Activated CD4-positive, alpha-beta T cell treated with anti-CD3 and anti-CD28 coated beads for 36 hours (primary cell): ENCODE data around the gene ZNF878. TPM values are rescaled to one million over a fixed set of nuclear protein-coding genes. Genes with fewer than 3 reads are reported as not detected.
"Not testable (repeated sequence)": the region's sequence is repeated elsewhere in the genome, so short reads cannot be mapped to it uniquely, and the experiment has no call there.

Experiments used
- ATAC-seq: fragments of 200-7000 bp; cut with Tn5 transposase; one replicate; pipeline ENCODE4 v1.10.0; 2021; ENCODE audit warnings: mild to moderate bottlenecking, moderate library complexity
- CTCF ChIA-PET: fragments of 350-600 bp; sonication (Branson Sonifier 250); formaldehyde crosslinking; loops from one replicate; lab custom pipeline; 2021; ENCODE audit warnings: antibody characterized with exemption; lab: Charles Lee
- POLR2A ChIA-PET: fragments of 350-600 bp; sonication (Branson Sonifier 250); formaldehyde crosslinking; loops from one replicate; lab custom pipeline; 2021; ENCODE audit warnings: antibody characterized with exemption, inconsistent platforms; lab: Charles Lee
- DNase-seq: peaks from one replicate; pipeline ENCODE4 v3.0.0-alpha.2; 2020
- H3K27ac Mint-ChIP-seq: one replicate; pipeline ENCODE4 v1.8.0; 2021; ENCODE audit warnings: mixed read lengths
- H3K27me3 Mint-ChIP-seq: one replicate; pipeline ENCODE4 v1.8.0; 2021; ENCODE audit warnings: mixed read lengths
- H3K36me3 Mint-ChIP-seq: one replicate; pipeline ENCODE4 v1.8.0; 2021; ENCODE audit warnings: low read depth, mixed read lengths
- H3K4me1 Mint-ChIP-seq: one replicate; pipeline ENCODE4 v1.8.0; 2021; ENCODE audit warnings: mixed read lengths
- H3K4me3 Mint-ChIP-seq: one replicate; pipeline ENCODE4 v1.8.0; 2021; ENCODE audit warnings: mild to moderate bottlenecking, moderate library complexity, mixed read lengths
- H3K9me3 Mint-ChIP-seq: one replicate; pipeline ENCODE4 v1.8.0; 2021; ENCODE audit warnings: low read depth, mixed read lengths
- intact Hi-C, 2 experiments: fragments of 100-400 bp; cut with DNase I in 1 of 2; cut with micrococcal nuclease in 1 of 2; formaldehyde crosslinking; loops; one replicate each; pipeline versions ENCODE4 v1.14.2 to v1.15.1; 2022 to 2024; cut with DNase I, micrococcal nuclease
- total RNA-seq, 2 experiments: library from RNA; stranded (reverse); gene quantifications; one replicate each; pipeline ENCODE4 v1.2.3, GENCODE V29; 2021

Gene ZNF878
- total RNA-seq, 2 experiments from 2014 or later, result 1.1 TPM

DNA sequence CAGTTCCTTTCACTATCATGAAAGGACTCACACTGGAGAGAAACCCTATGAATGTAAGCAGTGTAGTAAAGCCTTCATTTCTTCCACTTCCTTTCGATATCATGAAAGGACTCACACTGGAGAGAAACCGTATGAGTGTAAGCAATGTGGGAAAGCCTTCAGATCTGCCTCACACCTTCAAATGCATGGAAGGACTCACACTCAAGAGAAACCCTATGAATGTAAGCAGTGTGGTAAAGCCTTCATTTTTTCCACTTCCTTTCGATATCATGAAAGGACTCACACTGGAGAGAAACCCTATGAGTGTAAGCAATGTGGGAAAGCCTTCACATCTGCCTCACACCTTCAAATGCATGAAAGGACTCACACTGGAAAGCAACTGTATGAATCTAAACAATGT lies 23.6 kb upstream of the ZNF878 start:
- H3K27me3 Mint-ChIP-seq, H3K4me3 Mint-ChIP-seq, DNase-seq, CTCF ChIA-PET, H3K27ac Mint-ChIP-seq, H3K4me1 Mint-ChIP-seq, ATAC-seq, POLR2A ChIA-PET: not testable (repeated sequence)
- Mint-ChIP-seq H3K36me3 (peaks cover 61% of the 10 kb centered on the region), H3K9me3 (peaks cover 41% of the 10 kb centered on the region)
- intact Hi-C loops, result loop anchor here in 1 of 2 experiments (5.0 kb wide), 1 partner anchor 111 kb away; no protein-coding TSS in a partner anchor

DNA sequence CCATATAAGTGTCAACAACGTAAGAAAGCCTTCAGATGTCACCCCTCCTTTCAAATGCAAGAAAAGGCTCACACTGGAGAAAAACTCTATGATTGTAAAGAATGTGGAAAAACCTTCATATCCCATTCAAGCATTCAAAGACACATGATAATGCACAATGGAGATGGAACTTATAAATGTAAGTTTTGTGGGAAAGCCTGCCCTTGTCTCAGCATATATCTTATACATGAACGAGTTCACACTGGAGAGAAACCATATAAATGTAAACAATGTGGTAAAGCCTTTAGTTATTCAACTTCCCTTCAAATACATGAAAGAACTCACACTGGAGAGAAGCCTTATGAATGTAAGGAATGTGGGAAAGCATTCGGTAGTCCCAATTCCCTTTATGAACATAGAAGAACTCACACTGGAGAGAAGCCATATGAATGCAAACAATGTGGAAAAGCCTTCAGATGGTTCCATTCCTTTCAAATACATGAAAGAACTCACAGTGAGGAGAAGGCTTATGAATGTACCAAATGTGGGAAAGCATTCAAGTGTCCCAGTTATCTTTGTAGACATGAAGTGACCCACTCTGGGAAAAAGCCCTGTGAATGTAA lies 22.9 kb upstream of the ZNF878 start:
- no peak for ATAC-seq
- DNase-seq, result no peak
- no peak overlapping the region for H3K27ac Mint-ChIP-seq
- POLR2A ChIA-PET, result no interaction called here
- H3K4me3 Mint-ChIP-seq, result no peak overlapping the region
- CTCF ChIA-PET, result no interaction called here
- H3K9me3 Mint-ChIP-seq, result peaks cover 40% of the 10 kb centered on the region
- H3K27me3 Mint-ChIP-seq, result no peaks in the 10 kb centered on the region
- peaks cover 64% of the 10 kb centered on the region for H3K36me3 Mint-ChIP-seq
- intact Hi-C loops, result loop anchor here in 1 of 2 experiments (5.0 kb wide), 1 partner anchor 112 kb away; no protein-coding TSS in a partner anchor
- H3K4me1 Mint-ChIP-seq, result no peaks in the 10 kb centered on the region

DNA sequence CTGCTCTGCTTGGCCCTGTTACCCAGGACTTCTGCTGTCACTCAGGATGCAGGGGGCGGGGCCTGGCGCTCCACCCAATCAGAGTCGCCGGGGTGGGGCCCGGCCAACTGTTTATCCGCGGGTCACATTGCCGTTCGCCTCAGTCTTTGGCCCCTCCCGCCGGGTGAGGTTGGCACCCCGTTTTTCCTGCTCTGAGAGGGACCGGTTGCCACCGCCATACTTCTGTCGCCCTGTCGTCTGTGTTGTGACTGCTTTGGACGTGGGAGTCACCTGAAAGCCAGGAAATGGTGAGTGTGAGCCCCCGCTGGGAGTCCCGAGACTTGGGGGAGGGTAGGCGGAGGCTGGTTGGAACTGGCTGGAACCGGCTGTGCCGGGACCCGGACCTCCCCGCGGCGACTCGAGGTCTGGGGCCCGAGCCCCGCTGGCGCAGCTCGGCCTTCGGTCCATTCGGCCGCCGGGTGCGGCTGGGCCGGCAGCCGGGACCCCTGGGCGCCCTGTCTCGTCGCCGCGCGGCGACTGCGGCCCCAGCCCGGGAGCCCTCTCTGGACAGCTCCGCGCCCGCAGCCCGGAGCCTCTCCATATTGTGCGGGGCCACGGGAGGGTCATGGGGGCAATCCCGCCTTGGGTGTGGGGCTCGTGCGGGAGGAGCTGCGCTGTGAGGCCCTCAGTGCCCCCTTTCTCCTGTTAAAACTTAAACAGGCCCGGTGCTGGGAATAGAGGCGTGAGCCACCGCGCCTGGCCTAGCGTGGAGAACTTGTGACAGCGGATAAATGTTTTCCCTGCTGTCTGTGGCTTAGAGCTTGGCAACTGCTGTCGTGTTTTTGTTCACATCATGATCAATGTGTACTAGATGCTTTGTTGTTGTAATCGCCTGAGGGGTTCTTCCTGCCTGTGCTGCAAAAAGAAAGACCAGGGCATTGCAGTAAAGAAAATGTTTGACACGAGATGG lies 12.1 kb upstream of the ZNF878 start, which contains the start of gene ZNF844:
Gene ZNF844 (plus strand): TSS at position 142 of the 949 bp plus-strand sequence. CDS start 143 bp downstream, at position 285.
- H3K4me3 Mint-ChIP-seq, result peak within 1 kb of the TSS; percentile 79
- peaks cover 22% of the 10 kb centered on the region for H3K36me3 Mint-ChIP-seq
- intact Hi-C loops, result loop anchor here in 1 of 2 experiments (2.0 kb wide), 1 partner anchor 140 kb away; the partner anchor contains the start of gene ZNF700
- H3K4me1 Mint-ChIP-seq, result peaks cover 5% of the 10 kb centered on the region
- POLR2A ChIA-PET, result no interaction called here
- H3K9me3 Mint-ChIP-seq, result peaks cover 4% of the 10 kb centered on the region
- peak within 1 kb of the TSS; percentile 86 for H3K27ac Mint-ChIP-seq
- peak; percentile 91 for DNase-seq
- CTCF ChIA-PET, result interaction anchor here (0.7 to 1.2 kb wide), 3 partner anchors 76 to 267 kb away, joined by 3 to 4 read pairs (median 3); partner anchors contain the start of genes ZNF20 and ZNF491
- peak; percentile 94 for ATAC-seq
- no peaks in the 10 kb centered on the region for H3K27me3 Mint-ChIP-seq

DNA sequence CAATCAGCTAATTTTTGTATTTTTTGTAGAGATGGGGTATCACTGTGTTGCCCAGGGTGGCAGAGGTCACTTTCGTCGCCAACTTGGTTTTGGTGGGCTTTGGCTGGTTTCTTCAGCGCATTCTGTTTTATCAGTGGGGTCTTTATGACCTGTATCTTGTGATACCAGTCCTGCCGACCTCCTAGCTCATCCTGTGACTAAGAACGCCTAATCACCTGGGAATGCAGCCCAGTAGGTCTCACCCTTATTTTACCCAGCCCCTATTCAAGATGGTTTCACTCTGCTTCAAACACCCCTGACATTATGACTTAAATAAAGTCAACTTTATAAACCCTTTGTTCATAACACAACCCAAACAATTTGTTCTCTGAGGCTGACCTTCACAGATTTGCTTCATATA lies 3.0 kb upstream of the ZNF878 start:
- Mint-ChIP-seq H3K9me3 (no peaks in the 10 kb centered on the region), H3K27me3 (peaks cover 12% of the 10 kb centered on the region), H3K4me3 (no peak overlapping the region), H3K36me3 (peaks cover 3% of the 10 kb centered on the region), H3K4me1 (peaks cover 15% of the 10 kb centered on the region), H3K27ac (no peak overlapping the region)
- ATAC-seq, result no peak
- intact Hi-C loops, result loop anchor here (1.0 to 5.0 kb wide), 4 partner anchors 68 to 258 kb away; no protein-coding TSS in a partner anchor
- DNase-seq, result no peak
- CTCF ChIA-PET, result interaction anchor here (0.5 to 2.2 kb wide), 6 partner anchors 24 to 258 kb away, joined by 3 to 7 read pairs (median 4); partner anchors contain the start of genes ZNF136, ZNF20 and ZNF491
- POLR2A ChIA-PET, result no interaction called here

DNA sequence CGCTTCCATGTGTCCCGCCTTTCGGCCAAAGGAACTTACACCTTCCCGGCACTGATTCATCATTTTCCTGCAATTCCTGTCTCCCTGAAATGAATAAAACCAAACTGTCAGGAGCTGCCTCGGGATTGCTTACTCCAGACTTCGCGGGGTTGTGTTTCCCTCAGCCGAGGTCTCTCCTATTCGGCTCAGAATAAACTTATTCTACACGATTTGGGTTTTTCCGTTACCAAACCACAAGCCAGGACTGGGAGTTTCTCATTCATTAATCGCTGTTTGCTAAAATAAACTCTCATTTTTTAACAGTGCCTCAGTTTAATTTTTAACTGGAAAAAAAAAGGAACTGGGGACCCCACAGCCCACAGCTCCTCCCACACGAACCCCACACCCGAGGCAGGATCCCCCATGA lies 667 bp downstream of the ZNF878 start:
- CTCF ChIA-PET, result interaction anchor here (0.6 to 1.3 kb wide), 5 partner anchors 89 to 224 kb away, joined by 3 to 5 read pairs (median 3); no protein-coding TSS in a partner anchor
- H3K27me3 Mint-ChIP-seq, result peaks cover 14% of the 10 kb centered on the region

DNA sequence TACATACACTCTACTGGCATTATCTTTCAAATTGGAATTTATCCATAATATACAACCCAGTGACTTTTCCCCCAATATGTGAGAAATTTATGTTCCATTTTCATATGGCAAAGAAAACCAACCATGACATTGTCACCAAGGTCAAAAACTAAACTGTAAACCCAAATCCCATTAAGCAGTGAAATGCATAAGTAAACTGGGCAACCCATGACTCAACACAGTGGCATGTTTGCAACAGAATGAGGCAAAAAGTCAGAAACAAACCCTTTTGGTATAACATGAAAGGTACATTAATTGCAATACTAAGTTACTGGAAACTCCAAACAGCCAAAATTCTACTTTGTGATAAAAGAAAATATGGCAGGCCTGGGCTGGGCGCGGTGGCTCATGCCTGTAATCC lies 4.9 kb downstream of the ZNF878 start:
- DNase-seq (no peak), ATAC-seq (no peak)
- H3K4me3 Mint-ChIP-seq, result no peak overlapping the region
- ChIA-PET POLR2A (no interaction called here), CTCF (no interaction called here)
- intact Hi-C loops, result no loop called here
- H3K36me3 Mint-ChIP-seq, result peaks cover 31% of the 10 kb centered on the region
- peaks cover 17% of the 10 kb centered on the region for H3K9me3 Mint-ChIP-seq
- H3K27ac Mint-ChIP-seq, result no peak overlapping the region
- peaks cover 4% of the 10 kb centered on the region for H3K4me1 Mint-ChIP-seq
- H3K27me3 Mint-ChIP-seq, result peaks cover 5% of the 10 kb centered on the region

More for the DNA sequence above, 667 bp downstream of the ZNF878 start:
- DNase-seq (peak; percentile 15), ATAC-seq (no peak)
- intact Hi-C loops, result loop anchor here in 1 of 2 experiments (1.0 to 2.0 kb wide), 2 partner anchors 51 to 88 kb away; no protein-coding TSS in a partner anchor
- H3K4me3 Mint-ChIP-seq, result peak overlapping the region; percentile 66
- POLR2A ChIA-PET, result no interaction called here
- H3K36me3 Mint-ChIP-seq, result peaks cover 7% of the 10 kb centered on the region
- no peaks in the 10 kb centered on the region for H3K9me3 Mint-ChIP-seq
- H3K4me1 Mint-ChIP-seq, result peaks cover 9% of the 10 kb centered on the region
- peak overlapping the region; percentile 2 for H3K27ac Mint-ChIP-seq

DNA sequence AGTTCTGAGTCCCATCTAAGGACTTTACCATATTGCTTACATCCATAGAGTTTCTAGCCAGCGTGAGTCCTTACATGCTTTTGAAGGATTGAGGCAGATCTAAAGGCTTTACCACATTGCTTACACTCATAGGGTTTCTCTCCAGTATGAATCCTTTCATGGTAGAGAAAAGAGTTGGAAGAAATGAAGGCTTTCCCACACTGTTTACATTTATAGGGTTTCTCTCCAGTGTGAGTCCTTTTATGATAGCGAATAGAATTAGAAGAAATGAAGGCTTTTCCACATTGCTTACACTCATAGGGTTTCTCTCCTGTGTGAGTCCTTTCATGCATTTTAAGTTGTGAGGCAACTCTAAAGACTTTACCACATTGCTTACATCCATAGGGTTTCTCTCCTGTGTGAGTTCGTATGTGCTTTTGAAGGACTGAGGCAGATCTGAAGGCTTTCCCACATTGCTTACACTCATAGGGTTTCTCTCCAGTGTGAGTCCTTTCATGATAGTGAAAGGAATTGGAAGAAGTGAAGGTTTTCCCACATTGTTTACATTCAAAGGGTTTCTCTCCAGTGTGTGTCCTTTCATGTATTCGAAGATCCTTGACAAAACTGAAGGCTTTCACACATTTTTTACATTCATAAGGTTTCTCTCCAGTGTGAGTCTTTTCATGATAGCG lies 8.9 kb downstream of the ZNF878 start:
- H3K27me3 Mint-ChIP-seq, result no peaks in the 10 kb centered on the region
- peaks cover 32% of the 10 kb centered on the region for H3K36me3 Mint-ChIP-seq
- DNase-seq, result no peak
- no peak overlapping the region for H3K4me3 Mint-ChIP-seq
- H3K27ac Mint-ChIP-seq, result no peak overlapping the region
- intact Hi-C loops, result no loop called here
- ATAC-seq, result no peak
- CTCF ChIA-PET, result no interaction called here
- no peaks in the 10 kb centered on the region for H3K4me1 Mint-ChIP-seq
- POLR2A ChIA-PET, result no interaction called here
- H3K9me3 Mint-ChIP-seq, result peaks cover 23% of the 10 kb centered on the region

DNA sequence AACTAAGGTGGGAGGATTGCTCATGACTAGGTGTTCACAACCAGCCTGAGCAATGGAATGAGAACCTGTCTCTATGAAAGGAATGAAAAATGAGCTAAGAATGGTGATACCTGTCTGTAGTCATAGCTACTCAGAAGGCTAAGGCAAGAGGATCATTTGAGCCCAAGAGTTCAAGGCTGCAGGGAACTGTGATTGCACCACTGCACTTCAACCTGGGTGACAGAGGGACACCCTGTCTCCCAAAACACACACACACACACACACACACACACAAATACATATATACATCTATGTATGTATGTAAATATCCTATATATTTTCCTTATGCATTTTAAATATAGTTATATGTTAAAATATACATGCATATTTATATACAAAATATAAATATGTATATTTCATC lies 9.9 kb downstream of the ZNF878 start:
- POLR2A ChIA-PET, result no interaction called here
- Mint-ChIP-seq H3K27me3 (no peaks in the 10 kb centered on the region), H3K27ac (no peak overlapping the region), H3K4me1 (no peaks in the 10 kb centered on the region), H3K4me3 (no peak overlapping the region), H3K9me3 (peaks cover 23% of the 10 kb centered on the region), H3K36me3 (peaks cover 32% of the 10 kb centered on the region)
- CTCF ChIA-PET, result no interaction called here
- no peak for ATAC-seq
- intact Hi-C loops, result no loop called here
- no peak for DNase-seq

DNA sequence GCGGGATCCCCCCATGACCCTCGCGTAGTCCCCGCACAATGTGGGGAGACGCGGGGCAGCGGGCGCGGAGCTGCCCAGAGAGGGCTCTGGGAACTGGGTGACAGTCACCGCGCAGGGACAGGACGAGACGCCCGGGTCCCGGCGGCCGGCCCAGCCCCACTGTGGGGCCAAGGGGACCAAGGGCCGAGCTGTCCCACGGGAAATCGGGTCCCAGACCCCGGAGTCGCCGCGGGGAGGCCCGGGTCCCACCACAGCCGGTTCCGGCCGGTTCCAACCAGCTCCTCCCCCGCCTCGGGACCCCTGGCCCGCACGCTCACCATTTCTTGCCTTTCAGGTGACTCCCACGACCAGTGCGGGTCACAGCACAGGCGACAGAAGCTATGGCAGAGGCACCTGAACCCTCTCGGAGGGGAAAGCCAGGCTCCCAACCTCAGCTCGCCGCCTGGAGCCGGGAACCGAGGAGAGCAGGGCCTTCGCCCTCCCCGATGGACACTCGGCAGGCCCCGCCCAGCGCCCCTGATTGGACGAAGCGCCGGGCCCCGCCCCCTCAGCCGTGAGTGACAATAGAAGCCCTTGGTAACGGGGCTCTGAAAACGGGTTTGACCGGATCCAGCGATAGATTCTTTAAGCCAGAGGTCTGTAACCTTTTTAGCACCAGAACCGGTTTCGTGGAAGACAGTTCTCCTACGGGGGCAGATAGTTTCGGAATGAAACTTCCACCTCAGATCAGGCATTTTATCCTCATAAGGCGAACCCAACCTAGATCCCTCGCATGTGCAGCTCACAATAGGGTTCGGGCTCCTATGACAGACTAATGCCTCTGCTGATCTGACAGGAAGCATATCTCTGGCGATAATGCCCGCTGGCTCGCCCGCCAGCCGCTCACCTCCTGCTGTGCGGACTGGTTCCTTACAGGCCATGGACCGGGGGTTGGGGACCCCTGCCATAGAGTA lies 17.3 kb downstream of the ZNF878 start, which contains the start of gene ZNF433:
Gene ZNF433 (minus strand): TSS at position 460 of the 953 bp plus-strand sequence. CDS start 140 bp downstream, at position 320.
- peak within 1 kb of the TSS; percentile 82 for H3K27ac Mint-ChIP-seq
- H3K36me3 Mint-ChIP-seq, result no peaks in the 10 kb centered on the region
- peak; percentile 89 for DNase-seq
- CTCF ChIA-PET, result interaction anchor here (0.6 to 1.8 kb wide), 7 partner anchors 24 to 350 kb away, joined by 3 to 6 read pairs (median 3); partner anchors contain the start of gene ZNF700
- peaks cover 3% of the 10 kb centered on the region for H3K27me3 Mint-ChIP-seq
- POLR2A ChIA-PET, result interaction anchor here (0.8 to 1.7 kb wide), 2 partner anchors 47 to 459 kb away, joined by 4 to 8 read pairs; no protein-coding TSS in a partner anchor
- peaks cover 2% of the 10 kb centered on the region for H3K9me3 Mint-ChIP-seq
- peaks cover 9% of the 10 kb centered on the region for H3K4me1 Mint-ChIP-seq
- intact Hi-C loops, result loop anchor here (1.0 to 5.0 kb wide), 3 partner anchors 33 to 112 kb away; no protein-coding TSS in a partner anchor
- ATAC-seq, result peak; percentile 97
- peak within 1 kb of the TSS; percentile 77 for H3K4me3 Mint-ChIP-seq
